DOHH2 (cell line): ENCODE measurements around the gene TOMT.

Source experiments
- CTCF ChIP-seq: fragments of 200-600 bp; sonication (generic); IDR thresholded peaks from one replicate; pipeline ENCODE4 v1.5.1; 2014; ENCODE audit warnings: antibody characterized with exemption, mild to moderate bottlenecking, low read depth, low read length; ENCODE audit not compliant: poor library complexity, severe bottlenecking
- EZH2phosphoT487 ChIP-seq: fragments of 200-600 bp; sonication (generic); IDR thresholded peaks from 2 replicates; pipeline ENCODE4 v1.6.1; 2017; ENCODE audit warnings: borderline replicate concordance, mild to moderate bottlenecking, antibody characterized with exemption, low read length, moderate library complexity, mixed read lengths

DNA sequence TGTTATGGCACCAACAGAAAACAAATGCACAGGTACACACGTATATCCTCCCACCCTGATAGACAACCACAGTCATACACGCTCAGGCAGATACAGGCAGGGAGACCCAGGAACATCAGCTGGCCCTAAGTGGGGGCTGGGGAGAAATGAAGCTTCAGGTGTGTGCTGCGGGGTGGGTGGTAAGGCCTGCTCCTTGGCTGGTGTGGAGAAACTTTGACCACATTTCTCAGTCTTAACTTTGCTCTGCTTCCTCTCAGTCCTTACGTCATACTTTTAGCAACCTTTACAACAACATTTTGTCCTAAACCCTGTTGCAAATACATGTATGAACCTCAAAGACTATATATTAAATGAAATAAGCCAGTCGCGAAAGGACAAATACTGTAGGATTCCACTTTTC is 13.5 kb downstream of the TOMT start:
- TF ChIP-seq CTCF: no peak
- TF ChIP-seq EZH2phosphoT487: no peak
